T-helper 1 cell treated with Interleukin-12 subunit alpha and Interleukin-12 subunit beta and Interleukin-4 antibody, amounts not matched to agents 30 μg/mL and 1 μg/mL, for 36 hours (primary cell): ENCODE data around the gene SYT11.

Experiments
- H3K27ac Mint-ChIP-seq: one replicate; pipeline ENCODE4 v1.8.0; 2021; ENCODE audit warnings: mild to moderate bottlenecking, mixed read lengths
- H3K27me3 Mint-ChIP-seq: one replicate; pipeline ENCODE4 v1.8.0; 2021; ENCODE audit warnings: low read depth, mixed read lengths
- H3K36me3 Mint-ChIP-seq: one replicate; pipeline ENCODE4 v1.8.0; 2021; ENCODE audit warnings: low read depth, mixed read lengths
- H3K4me1 Mint-ChIP-seq: one replicate; pipeline ENCODE4 v1.8.0; 2021; ENCODE audit warnings: low read depth, mixed read lengths
- H3K4me3 Mint-ChIP-seq: one replicate; pipeline ENCODE4 v1.8.0; 2021; ENCODE audit warnings: mild to moderate bottlenecking, moderate library complexity, mixed read lengths
- H3K9me3 Mint-ChIP-seq: one replicate; pipeline ENCODE4 v1.8.0; 2021; ENCODE audit warnings: mixed read lengths

Gene SYT11

GRCh38 chr1:155932081-155932480 lies 72.7 kb downstream of the SYT11 start:
- Mint-ChIP-seq H3K9me3 (no peaks in the 10 kb centered on the region), H3K4me3 (peak overlapping the region; percentile 53), H3K36me3 (peaks cover 30% of the 10 kb centered on the region), H3K4me1 (peaks cover 31% of the 10 kb centered on the region), H3K27me3 (no peaks in the 10 kb centered on the region), H3K27ac (no peak overlapping the region)

GRCh38 chr1:155932487-155932886 lies 73.1 kb downstream of the SYT11 start:
- Mint-ChIP-seq H3K27me3 (no peaks in the 10 kb centered on the region), H3K4me1 (peaks cover 31% of the 10 kb centered on the region), H3K36me3 (peaks cover 27% of the 10 kb centered on the region), H3K27ac (no peak overlapping the region), H3K9me3 (no peaks in the 10 kb centered on the region), H3K4me3 (peak overlapping the region; percentile 53)

GRCh38 chr1:155933591-155934096 lies 74.3 kb downstream of the SYT11 start:
- no peak overlapping the region for H3K27ac Mint-ChIP-seq
- no peaks in the 10 kb centered on the region for H3K27me3 Mint-ChIP-seq
- H3K4me1 Mint-ChIP-seq = peaks cover 37% of the 10 kb centered on the region
- no peak overlapping the region for H3K4me3 Mint-ChIP-seq
- H3K9me3 Mint-ChIP-seq = no peaks in the 10 kb centered on the region
- H3K36me3 Mint-ChIP-seq = peaks cover 23% of the 10 kb centered on the region

- Mint-ChIP-seq H3K27ac (no peak within 1 kb of the TSS), H3K27me3 (no peaks in the 10 kb centered on the region), H3K36me3 (peaks cover 18% of the 10 kb centered on the region), H3K4me3 (peak within 1 kb of the TSS; percentile 51), H3K4me1 (peaks cover 32% of the 10 kb centered on the region), H3K9me3 (no peaks in the 10 kb centered on the region)
Measured at GRCh38 chr1:155934097-155934935, 74.9 kb downstream of the SYT11 start, which contains the start of gene KHDC4. Gene KHDC4, minus strand, starts transcription at chr1:155934413. Its CDS starts 40 bp downstream, at chr1:155934373.
